SK-N-MC (cell line): ENCODE data around the gene FCGR2B.

ENCODE experiments used
- DNase-seq: peaks from one replicate; pipeline ENCODE4 v3.0.0-alpha.2; 2011; ENCODE audit warnings: low read depth, low spot score
- H3K27ac ChIP-seq: fragments of 200-600 bp; sonication (generic); 2 replicates; pipeline ENCODE4 v1.5.1; 2016; ENCODE audit warnings: mixed run types
- H3K36me3 ChIP-seq: fragments of 200-600 bp; sonication (generic); 2 replicates; pipeline ENCODE4 v1.6.1; 2017; ENCODE audit warnings: antibody characterized with exemption, low read length, mixed read lengths; ENCODE audit not compliant: insufficient read depth
- H3K4me3 ChIP-seq: fragments of 200-600 bp; sonication (generic); 2 replicates; pipeline ENCODE4 v1.5.1; 2016
- H3K9ac ChIP-seq: fragments of 200-600 bp; sonication (generic); 2 replicates; pipeline ENCODE4 v1.8.0; 2017; ENCODE audit warnings: mixed run types, mixed read lengths; ENCODE audit not compliant: insufficient read length
- H3K9me3 ChIP-seq: fragments of 200-600 bp; sonication (generic); 2 replicates; pipeline ENCODE4 v1.6.1; 2017; ENCODE audit warnings: low read depth, mild to moderate bottlenecking, antibody characterized with exemption, low read length, moderate library complexity, mixed read lengths
- EZH2 ChIP-seq: fragments of 200-600 bp; sonication (generic); IDR thresholded peaks from one replicate; pipeline ENCODE4 v1.6.1; 2017; ENCODE audit warnings: antibody characterized with exemption
- FOXP2 ChIP-seq: optimal IDR thresholded peaks from 2 replicates; pipeline ENCODE3; 2011; ENCODE audit warnings: mild to moderate bottlenecking, moderate library complexity; ENCODE audit not compliant: insufficient read depth; ENCODE audit errors: extremely low read length, control extremely low read depth
- POLR2AphosphoS5 ChIP-seq: IDR thresholded peaks from 2 replicates; pipeline ENCODE4 v1.6.1; 2012; ENCODE audit warnings: mild to moderate bottlenecking, low read depth, low read length, borderline replicate concordance

Gene FCGR2B

DNA sequence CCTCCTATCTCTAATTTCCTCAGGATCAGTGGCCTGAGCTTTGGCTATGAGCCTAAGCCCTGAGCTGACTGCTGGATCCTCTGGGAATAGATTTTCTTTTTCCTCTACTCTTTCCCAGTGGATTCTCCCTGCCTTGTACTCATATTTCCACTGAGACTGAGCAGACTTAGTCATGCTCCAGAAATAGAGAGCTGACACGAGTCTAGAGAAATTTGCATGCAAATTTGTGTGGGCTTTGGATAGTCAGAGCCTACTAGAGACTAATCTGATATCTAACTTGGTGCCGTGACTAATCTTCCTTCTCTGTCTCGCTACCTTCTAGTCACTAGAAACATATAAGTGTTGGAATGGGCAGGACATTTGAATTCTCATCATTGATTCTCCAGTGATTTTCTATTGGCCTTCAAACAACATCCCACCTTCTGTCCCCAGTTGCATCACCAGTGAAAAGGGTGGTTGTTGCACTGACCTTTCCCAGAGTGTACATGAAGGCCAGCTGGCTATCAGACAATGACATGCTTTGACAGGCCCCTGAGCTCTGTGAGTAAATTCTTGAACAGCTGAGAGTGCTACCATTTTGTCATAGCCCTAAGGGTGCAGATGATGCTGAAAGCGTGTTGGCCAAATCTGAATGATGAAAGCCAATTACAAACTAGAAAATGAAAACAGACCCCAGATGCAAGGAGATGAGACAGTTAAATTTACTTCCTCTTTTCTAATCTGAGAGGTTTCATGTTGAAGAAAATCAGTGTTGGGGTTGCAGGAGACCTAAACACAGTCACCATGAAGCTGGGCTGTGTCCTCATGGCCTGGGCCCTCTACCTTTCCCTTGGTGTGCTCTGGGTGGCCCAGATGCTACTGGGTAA, 43.8 kb downstream of the FCGR2B start, which contains the start of gene FCRLA:
Gene FCRLA, plus strand, starts transcription at position 748 of the 866 bp plus-strand sequence. Its CDS starts 36 bp downstream, at position 784.
- H3K27ac ChIP-seq: no peak within 1 kb of the TSS
- TF ChIP-seq FOXP2: no peak
- TF ChIP-seq POLR2AphosphoS5: no peak
- TF ChIP-seq EZH2: no peak
- no peak within 1 kb of the TSS for H3K4me3 ChIP-seq
- no peaks in the 10 kb centered on the region for H3K9me3 ChIP-seq
- H3K9ac ChIP-seq: no peak within 1 kb of the TSS
- DNase-seq: no peak
- no peaks in the 10 kb centered on the region for H3K36me3 ChIP-seq

DNA sequence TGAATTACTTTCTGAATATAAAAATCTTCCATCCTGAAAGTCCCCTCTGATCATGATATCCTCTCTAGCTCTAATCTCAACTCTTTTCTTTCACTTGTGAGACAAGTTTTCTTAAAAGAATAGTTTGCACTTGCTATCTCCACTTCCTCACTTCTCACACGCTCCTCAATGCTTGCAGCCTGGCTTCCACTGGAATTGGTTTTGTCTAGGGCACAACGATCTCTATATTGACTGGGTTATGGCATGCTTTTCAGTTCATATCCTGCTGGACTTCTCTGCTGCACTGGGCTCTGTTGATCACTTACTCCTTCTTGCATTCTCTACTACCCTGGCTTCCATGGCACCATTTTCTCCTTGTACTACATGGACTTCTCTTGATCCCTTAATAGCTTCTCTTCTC, 44.6 kb downstream of the FCGR2B start:
- H3K9ac ChIP-seq: no peak overlapping the region
- H3K4me3 ChIP-seq: no peak overlapping the region
- TF ChIP-seq POLR2AphosphoS5: no peak
- no peak for TF ChIP-seq FOXP2
- no peak for TF ChIP-seq EZH2
- H3K9me3 ChIP-seq: no peaks in the 10 kb centered on the region
- H3K27ac ChIP-seq: no peak overlapping the region
- no peak for DNase-seq
- H3K36me3 ChIP-seq: no peaks in the 10 kb centered on the region

DNA sequence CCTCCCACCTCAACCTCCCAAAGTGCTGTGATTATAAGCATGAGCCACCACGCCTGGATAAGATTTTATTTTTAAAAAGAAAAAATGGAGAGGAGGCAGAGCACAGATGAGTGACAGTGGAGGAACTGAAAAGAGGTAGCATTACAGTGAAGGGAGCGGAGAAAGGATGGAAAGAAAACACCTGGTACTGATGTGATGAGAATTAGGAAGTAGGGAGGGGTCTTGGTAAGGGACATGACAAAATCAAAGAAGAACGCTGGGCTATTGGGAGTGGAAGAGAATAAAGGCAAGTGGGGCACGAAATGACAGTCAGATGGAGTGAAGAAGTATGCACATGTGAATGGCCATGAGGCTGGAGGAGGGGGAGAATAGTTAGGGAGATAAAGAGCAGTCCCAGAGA, 46.4 kb downstream of the FCGR2B start:
- Histone ChIP-seq H3K27ac (no peak overlapping the region), H3K9me3 (no peaks in the 10 kb centered on the region), H3K36me3 (no peaks in the 10 kb centered on the region), H3K4me3 (no peak overlapping the region), H3K9ac (no peak overlapping the region)
- DNase-seq: no peak
- TF ChIP-seq FOXP2 (no peak), EZH2 (no peak), POLR2AphosphoS5 (no peak)

DNA sequence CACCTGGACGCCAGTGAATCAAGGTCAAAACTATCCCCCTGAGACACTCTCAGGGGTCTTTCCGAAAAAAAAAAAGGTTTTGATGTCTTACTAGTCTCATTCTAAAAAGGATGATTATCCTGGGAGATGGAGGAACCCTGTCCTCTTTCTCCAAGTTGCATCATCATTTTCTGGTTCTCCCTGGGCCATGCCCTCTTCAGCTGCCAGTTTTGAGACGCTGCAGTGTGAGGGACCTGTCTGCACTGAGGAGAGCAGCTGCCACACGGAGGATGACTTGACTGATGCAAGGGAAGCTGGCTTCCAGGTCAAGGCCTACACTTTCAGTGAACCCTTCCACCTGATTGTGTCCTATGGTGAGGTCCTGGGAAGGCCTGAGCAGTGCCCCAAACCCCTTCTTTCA, 47.6 kb downstream of the FCGR2B start:
- Histone ChIP-seq H3K4me3 (no peak overlapping the region), H3K9me3 (no peaks in the 10 kb centered on the region), H3K9ac (no peak overlapping the region), H3K36me3 (no peaks in the 10 kb centered on the region), H3K27ac (no peak overlapping the region)
- TF ChIP-seq POLR2AphosphoS5: no peak
- no peak for TF ChIP-seq EZH2
- no peak for TF ChIP-seq FOXP2
- DNase-seq: no peak

DNA sequence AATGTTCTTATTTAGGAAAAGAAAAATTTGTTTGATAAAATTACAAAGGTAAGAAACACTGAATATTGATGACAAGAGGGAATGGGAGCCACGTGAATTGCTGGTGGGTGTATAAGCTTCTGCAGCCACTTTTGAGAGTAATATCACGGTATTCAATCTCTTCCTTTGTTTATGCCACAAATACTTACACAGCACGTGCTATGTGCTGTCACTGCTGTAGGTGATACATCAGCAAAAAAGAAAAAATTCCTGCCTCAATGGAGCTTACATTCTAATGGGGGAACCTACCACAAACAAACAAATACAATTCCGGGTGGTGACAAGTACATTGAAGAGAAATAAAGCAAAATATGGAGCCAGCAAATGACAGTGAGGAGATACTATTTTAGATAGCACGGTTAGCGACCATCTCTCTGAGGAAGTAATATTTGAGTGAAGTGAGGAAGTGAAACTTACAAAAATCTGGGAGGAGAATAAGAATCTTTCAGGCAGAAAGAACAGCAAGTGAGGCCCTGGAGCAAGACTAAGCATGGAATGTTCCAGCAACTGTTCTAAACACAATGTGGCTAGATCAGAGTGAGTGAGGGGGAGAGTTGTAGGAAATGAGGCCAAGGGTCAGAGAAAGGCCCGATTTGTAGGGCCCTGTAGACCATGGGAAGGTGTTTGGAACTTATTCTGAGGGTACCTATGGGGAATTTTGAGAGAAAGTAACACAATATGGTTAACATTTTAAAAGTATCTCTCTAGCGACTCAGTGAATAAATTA, 55.8 kb downstream of the FCGR2B start:
- no peak for TF ChIP-seq POLR2AphosphoS5
- no peak for TF ChIP-seq EZH2
- no peak for TF ChIP-seq FOXP2
- Histone ChIP-seq H3K9me3 (no peaks in the 10 kb centered on the region), H3K4me3 (no peak overlapping the region), H3K9ac (no peak overlapping the region), H3K27ac (no peak overlapping the region), H3K36me3 (no peaks in the 10 kb centered on the region)
- DNase-seq: no peak

DNA sequence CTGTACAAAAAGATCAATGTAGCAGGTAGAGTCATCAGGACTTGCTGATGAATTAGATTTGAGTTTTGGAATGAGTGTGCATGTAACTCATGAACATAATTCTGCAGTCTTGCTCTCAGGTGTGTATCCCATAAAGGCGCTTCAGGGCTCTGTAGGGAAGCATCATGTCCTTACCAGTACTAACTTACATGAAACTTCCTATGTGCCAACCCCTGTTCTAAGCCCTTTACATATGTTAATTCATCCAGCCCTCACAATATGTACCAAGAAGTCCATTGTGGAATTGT, 56.3 kb downstream of the FCGR2B start:
- Histone ChIP-seq H3K36me3 (no peaks in the 10 kb centered on the region), H3K27ac (no peak overlapping the region), H3K4me3 (no peak overlapping the region)

DNA sequence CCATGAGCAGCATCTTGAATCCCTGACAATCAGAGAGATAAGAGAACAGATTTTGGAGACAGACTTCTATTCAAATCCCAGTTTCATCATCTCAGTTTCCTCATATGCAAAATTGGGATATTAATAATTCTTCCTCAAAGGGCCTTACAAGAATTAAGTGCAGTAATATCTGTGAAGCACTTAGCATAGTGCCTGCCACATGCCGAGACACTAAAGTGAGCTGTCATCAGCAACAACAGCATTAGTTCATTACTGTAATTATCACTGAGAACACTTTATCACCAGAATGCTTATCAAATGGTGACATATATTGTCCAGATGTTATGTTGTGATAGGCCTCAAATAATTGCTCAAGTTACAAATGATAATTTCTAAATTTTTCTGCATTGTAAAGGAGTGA, 57.5 kb downstream of the FCGR2B start:
- no peak for DNase-seq
- no peaks in the 10 kb centered on the region for H3K9me3 ChIP-seq
- H3K9ac ChIP-seq: no peak overlapping the region
- no peak overlapping the region for H3K27ac ChIP-seq
- H3K36me3 ChIP-seq: no peaks in the 10 kb centered on the region
- no peak for TF ChIP-seq EZH2
- TF ChIP-seq FOXP2: no peak
- no peak for TF ChIP-seq POLR2AphosphoS5
- H3K4me3 ChIP-seq: no peak overlapping the region

More for the DNA sequence above, 56.3 kb downstream of the FCGR2B start:
- no peak for DNase-seq
- TF ChIP-seq POLR2AphosphoS5: no peak
- no peak for TF ChIP-seq FOXP2
- TF ChIP-seq EZH2: no peak
- H3K9me3 ChIP-seq: no peaks in the 10 kb centered on the region
- no peak overlapping the region for H3K9ac ChIP-seq

DNA sequence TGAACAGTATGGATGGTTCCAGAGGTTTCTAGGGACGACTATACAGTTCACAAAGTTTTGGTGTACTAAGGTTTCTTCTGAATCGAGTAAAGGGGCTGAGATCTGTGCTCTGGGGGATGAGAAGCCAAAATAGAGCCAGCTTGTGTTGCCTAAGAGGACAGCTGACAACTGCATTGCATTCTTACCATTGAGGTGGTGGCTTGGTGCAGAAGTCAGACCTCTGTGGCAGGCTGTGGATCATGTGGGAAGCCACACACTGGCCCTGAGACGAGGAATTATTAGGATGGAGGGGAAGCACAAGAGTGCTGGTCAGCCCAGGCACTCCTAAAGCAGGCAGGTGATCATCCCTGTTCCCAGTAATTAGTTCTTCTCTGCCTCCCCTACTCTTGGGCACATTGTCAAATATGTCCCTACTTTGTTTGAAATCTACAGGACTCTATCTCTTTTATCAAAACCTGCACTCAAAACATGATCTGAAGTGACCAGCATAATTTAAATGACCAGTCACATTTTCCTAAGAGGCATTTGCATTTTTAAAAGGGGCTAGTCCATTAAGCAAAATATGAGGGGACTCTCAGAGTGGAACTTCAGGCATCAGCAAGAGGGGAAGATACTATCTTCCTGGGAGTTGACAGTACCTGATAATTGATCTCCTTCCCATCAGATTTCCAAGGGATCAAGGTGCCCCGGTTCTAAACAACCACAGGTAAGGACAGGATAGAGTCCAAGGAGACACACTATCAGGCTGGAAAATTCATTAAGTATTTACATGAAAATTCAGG, 58.2 kb downstream of the FCGR2B start, which contains the start of gene FCRLB:
Gene FCRLB, plus strand, starts transcription at position 589 of the 782 bp plus-strand sequence. CDS start 1,129 bp downstream, outside the sequence.
- DNase-seq: no peak
- H3K36me3 ChIP-seq: no peaks in the 10 kb centered on the region
- no peaks in the 10 kb centered on the region for H3K9me3 ChIP-seq
- H3K27ac ChIP-seq: no peak within 1 kb of the TSS
- no peak within 1 kb of the TSS for H3K9ac ChIP-seq
- H3K4me3 ChIP-seq: no peak within 1 kb of the TSS
- TF ChIP-seq POLR2AphosphoS5 (no peak), FOXP2 (no peak), EZH2 (no peak)
